Mammary epithelial cell (primary cell): ENCODE results near the gene EGLN1.

Experiments used
- CTCF ChIP-seq, 2 donors: IDR thresholded peaks in 1 of 2; conservative IDR thresholded peaks in 1 of 2; 2 replicates each; pipeline ENCODE4 v1.5.1; 2011 to 2012; ENCODE audit warnings: inconsistent platforms in 2 of 2, low read length in 2 of 2, mild to moderate bottlenecking in 2 of 2, control low read depth in 1 of 2, low read depth in 1 of 2; ENCODE audit not compliant: insufficient read depth in 1 of 2; ENCODE audit errors: extremely low read depth in 1 of 2
- EZH2 ChIP-seq: IDR thresholded peaks from 2 replicates; pipeline ENCODE4 v1.6.1; 2012; ENCODE audit warnings: low read length, inconsistent platforms, borderline replicate concordance

GRCh38 chr1:231418101-231418740, 3.9 kb downstream of the EGLN1 start:
- TF ChIP-seq CTCF (conservative IDR thresholded peaks at IDR 0.05 in 1 of 2, IDR thresholded peaks at IDR 0.05 in 1 of 2; ENCODE audit: extremely low read depth in 1 of 2, insufficient read depth in 1 of 2, low read depth in 1 of 2, low read length in 2 of 2) (no peak), EZH2 (no peak)
